ENCODE data around the gene MAMSTR. TPM values are rescaled to one million over a fixed set of nuclear protein-coding genes. Genes with fewer than 3 reads are reported as not detected.

The MAMSTR gene
- total RNA-seq, 3 donors from 2014 or later (not counting 1 experiment from before 2014, with no cell fraction given), result 0.56 to 1.2 (median 0.98) TPM

DNA sequence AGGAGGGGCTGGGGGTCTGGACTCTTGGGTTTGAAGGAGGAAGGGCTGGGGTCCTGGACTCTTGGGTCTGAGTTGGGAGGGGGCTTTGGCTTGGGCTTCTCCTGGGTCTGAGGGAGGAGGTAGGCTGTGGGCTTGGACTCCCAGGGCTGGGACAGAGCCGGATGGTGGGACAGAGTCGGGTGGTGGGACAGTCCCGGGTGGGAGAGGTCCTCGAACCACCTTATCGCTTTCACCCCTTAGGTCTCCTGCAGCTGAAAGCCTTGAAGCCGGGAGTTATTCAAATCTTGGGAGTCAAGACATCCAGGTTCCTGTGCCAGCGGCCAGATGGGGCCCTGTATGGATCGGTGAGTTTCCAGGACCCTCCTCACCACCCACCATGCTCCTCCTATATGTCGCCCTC lies 37.2 kb upstream of the MAMSTR start:
- no peaks in the 10 kb centered on the region for H3K9me3 Mint-ChIP-seq
- WGBS (ENCODE audit: insufficient coverage), result 85% methylated on average over 9 of the region's 9 CpGs
- no peaks in the 10 kb centered on the region for H3K36me3 Mint-ChIP-seq
- Histone ChIP-seq H3K4me3 (ENCODE audit: low read length) (no peak overlapping the region), H3K4me1 (ENCODE audit: control insufficient read depth, insufficient read depth, low read length) (peaks cover 20% of the 10 kb centered on the region), H3K36me3 (ENCODE audit: control insufficient read depth, insufficient read depth, low read length) (no peaks in the 10 kb centered on the region), H3K27me3 (ENCODE audit: control insufficient read depth, insufficient read depth, low read length) (peaks cover 15% of the 10 kb centered on the region), H3K27ac (ENCODE audit: low read length) (no peak overlapping the region), H3K9me3 (ENCODE audit: control insufficient read depth, insufficient read depth, low read length) (no peaks in the 10 kb centered on the region)
- intact Hi-C loops (cut with micrococcal nuclease), result no loop called here
- no peak for DNase-seq
- peaks cover 12 to 15% of the 10 kb centered on the region in 2 donors for H3K4me1 Mint-ChIP-seq
- no peak for ATAC-seq
- TF ChIP-seq, protein P1, sequence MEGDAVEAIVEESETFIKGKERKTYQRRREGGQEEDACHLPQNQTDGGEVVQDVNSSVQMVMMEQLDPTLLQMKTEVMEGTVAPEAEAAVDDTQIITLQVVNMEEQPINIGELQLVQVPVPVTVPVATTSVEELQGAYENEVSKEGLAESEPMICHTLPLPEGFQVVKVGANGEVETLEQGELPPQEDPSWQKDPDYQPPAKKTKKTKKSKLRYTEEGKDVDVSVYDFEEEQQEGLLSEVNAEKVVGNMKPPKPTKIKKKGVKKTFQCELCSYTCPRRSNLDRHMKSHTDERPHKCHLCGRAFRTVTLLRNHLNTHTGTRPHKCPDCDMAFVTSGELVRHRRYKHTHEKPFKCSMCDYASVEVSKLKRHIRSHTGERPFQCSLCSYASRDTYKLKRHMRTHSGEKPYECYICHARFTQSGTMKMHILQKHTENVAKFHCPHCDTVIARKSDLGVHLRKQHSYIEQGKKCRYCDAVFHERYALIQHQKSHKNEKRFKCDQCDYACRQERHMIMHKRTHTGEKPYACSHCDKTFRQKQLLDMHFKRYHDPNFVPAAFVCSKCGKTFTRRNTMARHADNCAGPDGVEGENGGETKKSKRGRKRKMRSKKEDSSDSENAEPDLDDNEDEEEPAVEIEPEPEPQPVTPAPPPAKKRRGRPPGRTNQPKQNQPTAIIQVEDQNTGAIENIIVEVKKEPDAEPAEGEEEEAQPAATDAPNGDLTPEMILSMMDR (IDR thresholded peaks at IDR 0.05), result no peak
- H3K4me3 Mint-ChIP-seq, result no peak overlapping the region
- peaks cover 17 to 34% of the 10 kb centered on the region in 2 donors for H3K27me3 Mint-ChIP-seq (ENCODE audit: low read depth in 2 of 2)
- H3K27ac Mint-ChIP-seq, result no peak overlapping the region

DNA sequence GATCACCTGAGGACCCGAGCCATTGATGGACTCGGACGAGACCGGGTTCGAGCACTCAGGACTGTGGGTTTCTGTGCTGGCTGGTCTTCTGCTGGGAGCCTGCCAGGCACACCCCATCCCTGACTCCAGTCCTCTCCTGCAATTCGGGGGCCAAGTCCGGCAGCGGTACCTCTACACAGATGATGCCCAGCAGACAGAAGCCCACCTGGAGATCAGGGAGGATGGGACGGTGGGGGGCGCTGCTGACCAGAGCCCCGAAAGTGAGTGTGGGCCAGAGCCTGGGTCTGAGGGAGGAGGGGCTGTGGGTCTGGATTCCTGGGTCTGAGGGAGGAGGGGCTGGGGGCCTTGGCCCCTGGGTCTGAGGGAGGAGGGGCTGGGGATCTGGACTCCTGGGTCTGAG lies 36.7 kb upstream of the MAMSTR start:
- Mint-ChIP-seq H3K9me3 (no peaks in the 10 kb centered on the region), H3K4me3 (no peak overlapping the region), H3K27ac (no peak overlapping the region), H3K27me3 (ENCODE audit: low read depth in 2 of 2) (peaks cover 17 to 31% of the 10 kb centered on the region in 2 donors), H3K36me3 (no peaks in the 10 kb centered on the region), H3K4me1 (peaks cover 12 to 15% of the 10 kb centered on the region in 2 donors)
- Histone ChIP-seq H3K27me3 (ENCODE audit: control insufficient read depth, insufficient read depth, low read length) (peaks cover 18% of the 10 kb centered on the region), H3K4me3 (ENCODE audit: low read length) (no peak overlapping the region), H3K27ac (ENCODE audit: low read length) (no peak overlapping the region), H3K4me1 (ENCODE audit: control insufficient read depth, insufficient read depth, low read length) (peaks cover 21% of the 10 kb centered on the region), H3K9me3 (ENCODE audit: control insufficient read depth, insufficient read depth, low read length) (no peaks in the 10 kb centered on the region), H3K36me3 (ENCODE audit: control insufficient read depth, insufficient read depth, low read length) (no peaks in the 10 kb centered on the region)
- 95% methylated on average over 11 of the region's 11 CpGs for WGBS (ENCODE audit: insufficient coverage)
- TF ChIP-seq, protein P1 (IDR thresholded peaks at IDR 0.05), result no peak
- DNase-seq, result no peak
- intact Hi-C loops (cut with micrococcal nuclease), result no loop called here
- no peak for ATAC-seq

DNA sequence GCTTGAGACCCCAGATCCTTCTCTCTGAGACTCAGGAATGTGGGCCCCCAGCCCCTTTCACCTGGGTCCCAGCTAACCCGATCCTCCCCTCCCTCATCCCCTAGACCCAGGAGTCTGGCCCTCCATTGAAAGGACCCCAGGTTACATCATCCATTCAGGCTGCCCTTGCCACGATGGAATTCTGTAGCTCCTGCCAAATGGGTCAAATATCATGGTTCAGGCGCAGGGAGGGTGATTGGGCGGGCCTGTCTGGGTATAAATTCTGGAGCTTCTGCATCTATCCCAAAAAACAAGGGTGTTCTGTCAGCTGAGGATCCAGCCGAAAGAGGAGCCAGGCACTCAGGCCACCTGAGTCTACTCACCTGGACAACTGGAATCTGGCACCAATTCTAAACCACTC lies 36.3 kb upstream of the MAMSTR start:
- H3K36me3 ChIP-seq (ENCODE audit: control insufficient read depth, insufficient read depth, low read length), result no peaks in the 10 kb centered on the region
- Mint-ChIP-seq H3K9me3 (no peaks in the 10 kb centered on the region), H3K27ac (no peak overlapping the region), H3K27me3 (ENCODE audit: low read depth in 2 of 2) (peaks cover 14 to 31% of the 10 kb centered on the region in 2 donors), H3K4me3 (no peak overlapping the region), H3K36me3 (no peaks in the 10 kb centered on the region), H3K4me1 (peaks cover 12 to 15% of the 10 kb centered on the region in 2 donors)
- no peaks in the 10 kb centered on the region for H3K9me3 ChIP-seq (ENCODE audit: control insufficient read depth, insufficient read depth, low read length)
- H3K27ac ChIP-seq (ENCODE audit: low read length), result no peak overlapping the region
- intact Hi-C loops (cut with micrococcal nuclease), result no loop called here
- ATAC-seq (no peak), DNase-seq (no peak)
- TF ChIP-seq, protein P1 (IDR thresholded peaks at IDR 0.05), result no peak
- H3K4me1 ChIP-seq (ENCODE audit: control insufficient read depth, insufficient read depth, low read length), result peaks cover 21% of the 10 kb centered on the region
- 87% methylated on average over 5 of the region's 5 CpGs for WGBS (ENCODE audit: insufficient coverage)
- no peak overlapping the region for H3K4me3 ChIP-seq (ENCODE audit: low read length)
- H3K27me3 ChIP-seq (ENCODE audit: control insufficient read depth, insufficient read depth, low read length), result peaks cover 18% of the 10 kb centered on the region

DNA sequence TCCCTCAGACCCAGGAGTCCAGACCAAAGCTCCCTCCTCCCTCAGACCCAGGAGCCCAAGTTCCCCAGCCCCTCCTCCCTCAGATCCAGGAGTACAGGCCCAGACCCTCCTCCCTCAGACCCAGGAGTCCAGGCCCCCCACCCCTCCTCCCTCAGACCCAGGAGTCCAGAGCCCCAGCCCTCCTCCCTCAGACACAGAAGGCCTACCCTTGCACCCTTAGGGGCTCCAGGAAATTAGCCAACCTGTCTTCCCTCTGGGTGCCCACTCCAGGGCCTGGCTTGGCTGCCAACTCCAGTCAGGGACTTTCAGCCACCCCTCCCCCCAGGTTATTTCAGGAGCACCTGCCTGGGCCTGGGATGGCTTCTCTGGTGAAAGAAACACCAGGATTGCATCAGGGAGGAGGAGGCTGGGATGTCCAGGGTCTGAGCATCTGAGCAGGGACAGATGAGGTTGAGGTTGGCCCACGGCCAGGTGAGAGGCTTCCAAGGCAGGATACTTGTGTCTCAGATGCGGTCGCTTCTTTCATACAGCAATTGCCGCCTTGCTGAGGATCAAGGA lies 35.6 kb upstream of the MAMSTR start, which contains the start of gene FGF21:
TSS of gene FGF21 (plus strand) at position 441 of the 558 bp plus-strand sequence. CDS start 713 bp downstream, outside the sequence.
- peaks cover 16% of the 10 kb centered on the region for H3K27me3 ChIP-seq (ENCODE audit: control insufficient read depth, insufficient read depth, low read length)
- DNase-seq (no peak), ATAC-seq (no peak)
- Mint-ChIP-seq H3K27me3 (ENCODE audit: low read depth in 2 of 2) (peaks cover 9 to 26% of the 10 kb centered on the region in 2 donors), H3K4me1 (peaks cover 12 to 15% of the 10 kb centered on the region in 2 donors), H3K9me3 (no peaks in the 10 kb centered on the region), H3K27ac (no peak within 1 kb of the TSS), H3K4me3 (no peak within 1 kb of the TSS), H3K36me3 (no peaks in the 10 kb centered on the region)
- H3K4me3 ChIP-seq (ENCODE audit: low read length), result no peak within 1 kb of the TSS
- intact Hi-C loops (cut with micrococcal nuclease), result no loop called here
- H3K36me3 ChIP-seq (ENCODE audit: control insufficient read depth, insufficient read depth, low read length), result no peaks in the 10 kb centered on the region
- H3K9me3 ChIP-seq (ENCODE audit: control insufficient read depth, insufficient read depth, low read length), result no peaks in the 10 kb centered on the region
- 90% methylated on average over 4 of the region's 4 CpGs for WGBS (ENCODE audit: insufficient coverage)
- TF ChIP-seq, protein P1 (IDR thresholded peaks at IDR 0.05), result no peak
- H3K4me1 ChIP-seq (ENCODE audit: control insufficient read depth, insufficient read depth, low read length), result peaks cover 21% of the 10 kb centered on the region
- no peak within 1 kb of the TSS for H3K27ac ChIP-seq (ENCODE audit: low read length)

Measured in natural killer cell (primary cell).